Esophagus muscularis mucosa (tissue), 4 donors: ENCODE data around the gene DCC. TPM values are rescaled to one million over a fixed set of nuclear protein-coding genes. Genes with fewer than 3 reads are reported as not detected.

Experiments used
- DNase-seq: peaks from one replicate; pipeline ENCODE4 v3.0.0-alpha.2; 2017; ENCODE audit errors: extremely low spot score
- H3K27ac ChIP-seq, 4 donors: fragments of 200-600 bp; sonication (generic); replicated peaks in 1 of 4; 1 replicate in 3 of 4; 2 replicates in 1 of 4; pipeline ENCODE4 v1.5.1; 2016 to 2019; ENCODE audit warnings: mild to moderate bottlenecking in 1 of 4
- H3K27me3 ChIP-seq, 4 donors: fragments of 200-600 bp; sonication (generic); one replicate each; pipeline versions ENCODE4 v1.5.1 to v1.6.0; 2016 to 2019
- H3K36me3 ChIP-seq, 4 donors: fragments of 200-600 bp; sonication (generic); one replicate each; pipeline ENCODE4 v1.5.1; 2016 to 2019
- H3K4me1 ChIP-seq, 4 donors: fragments of 200-600 bp; sonication (generic); one replicate each; pipeline ENCODE4 v1.5.1; 2016 to 2019
- H3K4me3 ChIP-seq, 4 donors: fragments of 200-600 bp; sonication (generic); 1 replicate in 2 of 4; 2 replicates in 2 of 4; pipeline ENCODE4 v1.5.1; 2016 to 2019; ENCODE audit warnings: mild to moderate bottlenecking in 4 of 4, moderate library complexity in 1 of 4
- H3K9me3 ChIP-seq, 4 donors: fragments of 200-600 bp; sonication (generic); 1 replicate in 3 of 4; 2 replicates in 1 of 4; pipeline ENCODE4 v1.5.1; 2016 to 2019
- EP300 ChIP-seq: sonication (generic); formaldehyde crosslinking; IDR thresholded peaks from one replicate; pipeline ENCODE4 v1.6.1; 2017; ENCODE audit warnings: antibody characterized with exemption
- POLR2A ChIP-seq: fragments of 450-650 bp; IDR thresholded peaks from one replicate; pipeline ENCODE4 v1.6.1; 2017; ENCODE audit warnings: antibody characterized with exemption, moderate library complexity, mild to moderate bottlenecking, low read depth
- POLR2AphosphoS5 ChIP-seq, 2 donors: sonication (generic); formaldehyde crosslinking; IDR thresholded peaks; one replicate each; pipeline ENCODE4 v1.6.1; 2017; ENCODE audit warnings: antibody characterized with exemption in 2 of 2
- WGBS: methylation state at CpG from one replicate; pipeline ENCODE4 v1.1.5; 2018; 5-methylcytosine and 5-hydroxymethylcytosine counted together
- intact Hi-C: fragments of 100-400 bp; cut with DNase I; formaldehyde crosslinking; loops from one replicate; pipeline ENCODE4 v1.15.1; 2023
- total RNA-seq, 4 donors: library from RNA; depleted of rRNA; stranded (reverse); fragments of >200 nt; gene quantifications; one replicate each; pipeline versions ENCODE4 v1.1.0 to v1.2.1, GENCODE V29; 2016
- TF ChIP-seq, protein P1 (sequence below), 3 experiments: fragments of 200-600 bp in 2 of 3; fragments of 450-650 bp in 1 of 3; sonication (generic) in 2 of 3; IDR thresholded peaks; one replicate each; pipeline ENCODE4 v1.5.1; 2017 to 2019; ENCODE audit warnings: antibody characterized with exemption in 3 of 3, mild to moderate bottlenecking in 2 of 3, moderate library complexity in 1 of 3

DCC gene
- total RNA-seq, 4 donors from 2014 or later, result 0.46 to 0.99 (median 0.83) TPM; not detected in 1

DNA sequence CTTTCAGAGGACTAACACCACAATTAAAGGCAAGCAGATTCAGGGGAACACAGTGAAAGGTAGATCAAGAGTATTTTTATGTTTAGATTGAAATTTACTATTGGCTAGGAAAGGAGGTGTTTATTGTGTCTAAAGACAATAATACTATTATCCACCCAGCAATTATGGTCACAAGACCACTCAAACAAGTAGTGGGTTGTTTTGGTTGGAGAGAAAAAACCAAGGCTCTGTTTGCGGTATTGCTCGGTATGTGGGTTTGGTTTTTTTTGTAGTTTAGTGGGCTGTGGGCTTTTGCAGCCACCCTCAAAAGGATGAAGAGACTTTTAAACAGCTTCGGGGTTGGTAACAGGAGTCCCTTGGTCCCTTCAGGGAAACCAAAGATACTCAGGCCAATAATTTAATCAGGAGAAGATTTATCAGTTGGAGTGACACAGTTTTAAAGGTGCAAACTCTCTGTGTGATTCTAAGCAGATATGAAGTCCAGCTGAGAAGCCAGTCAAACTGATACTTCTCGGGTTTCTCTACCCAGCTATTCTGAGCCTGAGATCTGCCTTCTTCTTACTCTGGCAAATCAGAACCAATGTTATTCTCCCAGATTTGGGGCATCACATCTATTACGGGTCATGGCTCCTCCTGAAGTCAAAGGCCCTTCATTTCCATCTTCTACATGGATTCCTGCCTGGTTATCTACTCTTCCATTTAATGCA lies 55.3 kb downstream of the DCC start:
- H3K27ac ChIP-seq, result no peak overlapping the region
- H3K27me3 ChIP-seq, result no peaks in the 10 kb centered on the region
- no peaks in the 10 kb centered on the region for H3K36me3 ChIP-seq
- intact Hi-C loops, result no loop called here
- no peaks in the 10 kb centered on the region for H3K9me3 ChIP-seq
- no peaks in the 10 kb centered on the region for H3K4me1 ChIP-seq
- 89% methylated on average over 5 of the region's 5 CpGs for WGBS
- H3K4me3 ChIP-seq, result no peak overlapping the region
- DNase-seq, result no peak
- TF ChIP-seq POLR2A (no peak), EP300 (no peak), POLR2AphosphoS5 (IDR thresholded peaks at IDR 0.05) (no peak)
- TF ChIP-seq, protein P1, sequence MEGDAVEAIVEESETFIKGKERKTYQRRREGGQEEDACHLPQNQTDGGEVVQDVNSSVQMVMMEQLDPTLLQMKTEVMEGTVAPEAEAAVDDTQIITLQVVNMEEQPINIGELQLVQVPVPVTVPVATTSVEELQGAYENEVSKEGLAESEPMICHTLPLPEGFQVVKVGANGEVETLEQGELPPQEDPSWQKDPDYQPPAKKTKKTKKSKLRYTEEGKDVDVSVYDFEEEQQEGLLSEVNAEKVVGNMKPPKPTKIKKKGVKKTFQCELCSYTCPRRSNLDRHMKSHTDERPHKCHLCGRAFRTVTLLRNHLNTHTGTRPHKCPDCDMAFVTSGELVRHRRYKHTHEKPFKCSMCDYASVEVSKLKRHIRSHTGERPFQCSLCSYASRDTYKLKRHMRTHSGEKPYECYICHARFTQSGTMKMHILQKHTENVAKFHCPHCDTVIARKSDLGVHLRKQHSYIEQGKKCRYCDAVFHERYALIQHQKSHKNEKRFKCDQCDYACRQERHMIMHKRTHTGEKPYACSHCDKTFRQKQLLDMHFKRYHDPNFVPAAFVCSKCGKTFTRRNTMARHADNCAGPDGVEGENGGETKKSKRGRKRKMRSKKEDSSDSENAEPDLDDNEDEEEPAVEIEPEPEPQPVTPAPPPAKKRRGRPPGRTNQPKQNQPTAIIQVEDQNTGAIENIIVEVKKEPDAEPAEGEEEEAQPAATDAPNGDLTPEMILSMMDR (IDR thresholded peaks at IDR 0.05), result no peak

- no peaks in the 10 kb centered on the region for H3K27me3 ChIP-seq
- intact Hi-C loops, result no loop called here
- TF ChIP-seq EP300 (no peak), POLR2AphosphoS5 (IDR thresholded peaks at IDR 0.05) (no peak)
- TF ChIP-seq, protein P1 (IDR thresholded peaks at IDR 0.05), result no peak
- H3K36me3 ChIP-seq, result no peaks in the 10 kb centered on the region
- no peak overlapping the region for H3K27ac ChIP-seq
- H3K9me3 ChIP-seq, result no peaks in the 10 kb centered on the region
- WGBS, result 100% methylated on average over 1 of the region's 1 CpG
- no peak overlapping the region for H3K4me3 ChIP-seq
- H3K4me1 ChIP-seq, result no peaks in the 10 kb centered on the region
- DNase-seq, result no peak
Measured at GRCh38 chr18:52401236-52401635, 61.2 kb downstream of the DCC start.

DNA sequence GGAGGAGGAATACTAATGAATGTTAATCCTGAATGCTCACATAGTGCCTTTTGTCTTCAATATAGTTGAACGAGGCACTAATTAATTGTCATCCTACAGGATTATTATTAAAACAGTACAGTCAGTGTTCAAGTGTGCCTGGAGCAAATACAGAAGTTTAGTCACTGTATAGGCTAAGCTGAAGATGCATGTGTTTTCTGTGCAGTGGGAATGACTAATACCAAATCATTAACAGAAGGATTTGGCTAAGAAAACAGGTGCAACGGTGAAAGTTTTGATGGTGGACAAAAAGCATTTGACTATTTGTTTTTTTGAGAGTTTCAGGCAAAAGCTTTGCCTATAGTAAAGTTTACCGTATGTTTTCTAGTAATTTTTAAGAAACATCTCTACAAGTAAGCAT lies 62.8 kb downstream of the DCC start:
- H3K27ac ChIP-seq, result no peak overlapping the region
- no peaks in the 10 kb centered on the region for H3K9me3 ChIP-seq
- H3K4me3 ChIP-seq, result no peak overlapping the region
- DNase-seq, result no peak
- WGBS, result 80% methylated on average over 3 of the region's 3 CpGs
- no peaks in the 10 kb centered on the region for H3K4me1 ChIP-seq
- no peaks in the 10 kb centered on the region for H3K27me3 ChIP-seq
- TF ChIP-seq POLR2A (no peak), EP300 (no peak), POLR2AphosphoS5 (IDR thresholded peaks at IDR 0.05) (no peak)
- TF ChIP-seq, protein P1 (IDR thresholded peaks at IDR 0.05), result no peak
- H3K36me3 ChIP-seq, result no peaks in the 10 kb centered on the region
- intact Hi-C loops, result no loop called here

DNA sequence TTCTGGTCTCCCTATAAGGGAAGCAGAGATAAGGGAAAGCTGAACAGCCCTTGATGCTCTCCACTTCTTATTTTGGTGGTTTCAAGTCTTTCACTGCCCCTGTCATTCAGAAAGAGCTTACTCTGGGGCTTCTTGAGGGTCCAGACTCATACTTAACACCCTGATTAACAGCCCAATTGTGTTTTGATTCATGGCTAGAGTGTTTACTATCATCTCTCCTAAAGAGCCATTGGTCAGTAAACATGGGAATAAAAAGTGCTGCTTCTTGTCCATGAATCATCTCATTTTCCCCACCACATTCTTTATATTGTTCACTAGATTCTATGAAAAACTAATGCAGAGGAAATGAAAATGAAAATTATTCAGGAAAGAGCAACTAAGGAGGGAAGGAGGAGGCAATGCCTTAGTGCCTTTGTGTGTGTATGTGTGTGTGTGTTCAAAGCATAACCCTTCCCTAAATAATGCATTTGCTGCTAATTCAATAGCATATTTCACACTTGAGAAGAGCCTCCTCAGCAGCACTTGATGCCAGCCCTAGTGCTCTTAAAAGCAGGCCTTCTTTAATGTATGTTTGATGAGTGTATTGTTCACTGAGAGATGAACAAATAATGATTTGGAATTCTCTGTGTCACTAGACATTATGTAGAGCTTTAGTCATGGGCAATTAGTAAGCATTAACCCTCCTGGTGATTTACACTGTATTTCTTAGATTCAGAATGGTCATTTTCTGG lies 63.5 kb downstream of the DCC start:
- no peaks in the 10 kb centered on the region for H3K9me3 ChIP-seq
- intact Hi-C loops, result no loop called here
- TF ChIP-seq POLR2AphosphoS5 (IDR thresholded peaks at IDR 0.05) (no peak), POLR2A (no peak), EP300 (no peak)
- TF ChIP-seq, protein P1 (IDR thresholded peaks at IDR 0.05), result no peak
- no peak for DNase-seq
- H3K27ac ChIP-seq, result no peak overlapping the region
- H3K4me3 ChIP-seq, result no peak overlapping the region
- H3K36me3 ChIP-seq, result no peaks in the 10 kb centered on the region
- H3K27me3 ChIP-seq, result no peaks in the 10 kb centered on the region
- no peaks in the 10 kb centered on the region for H3K4me1 ChIP-seq
